Cerebellar nuclear complex (tissue), 1 donor: ENCODE measurements around the gene TEF.
"Not testable (repeated sequence)": the region's sequence is repeated elsewhere in the genome, so short reads cannot be mapped to it uniquely, and the experiment has no call there.

Experiments used
- DNase-seq, 2 experiments: peaks; one replicate each; lab custom pipeline; 2025; lab: John Stamatoyannopoulos, UW

The TEF gene

GRCh38 chr22:41425660-41426365 lies 44.1 kb downstream of the TEF start:
- DNase-seq, result no peak

- no peak for DNase-seq
Observed at GRCh38 chr22:41429232-41429950, 47.6 kb downstream of the TEF start.

GRCh38 chr22:41429951-41430332 lies 48.2 kb downstream of the TEF start:
- no peak for DNase-seq

GRCh38 chr22:41431656-41432055 lies 49.9 kb downstream of the TEF start:
- DNase-seq, result no peak

GRCh38 chr22:41433480-41433879 lies 51.7 kb downstream of the TEF start:
- not testable (repeated sequence) for DNase-seq

- peak in 1 of 2 experiments; percentile 78 for DNase-seq
Observed at GRCh38 chr22:41434361-41435003, 52.7 kb downstream of the TEF start.

- no peak for DNase-seq
Observed at GRCh38 chr22:41435560-41435959, 53.8 kb downstream of the TEF start.

GRCh38 chr22:41436322-41437113 lies 54.8 kb downstream of the TEF start:
- no peak for DNase-seq

- DNase-seq, result no peak
Observed at GRCh38 chr22:41437198-41437597, 55.5 kb downstream of the TEF start.

GRCh38 chr22:41440511-41440910 lies 58.8 kb downstream of the TEF start:
- DNase-seq, result not testable (repeated sequence)

GRCh38 chr22:41442240-41442792 lies 60.6 kb downstream of the TEF start:
- peak; percentile 64 to 75 for DNase-seq

GRCh38 chr22:41444360-41445128 lies 62.8 kb downstream of the TEF start:
- peak; percentile 75 to 86 for DNase-seq

- no peak for DNase-seq
Observed at GRCh38 chr22:41445129-41446056, 63.7 kb downstream of the TEF start.

GRCh38 chr22:41446057-41446501 lies 64.3 kb downstream of the TEF start:
- DNase-seq, result no peak

GRCh38 chr22:41446639-41447434 lies 65.1 kb downstream of the TEF start, which contains the start of gene TOB2:
Gene TOB2, minus strand, starts transcription at chr22:41446801. Its CDS starts 9,456 bp downstream, at chr22:41437345.
- peak; percentile 46 to 82 for DNase-seq

GRCh38 chr22:41447435-41448188 lies 65.9 kb downstream of the TEF start:
- DNase-seq, result no peak

GRCh38 chr22:41448189-41448808 lies 66.6 kb downstream of the TEF start:
- DNase-seq, result peak; percentile 97 to 99
